B cell (primary cell): Measurements from ENCODE around the gene LSS.

Experiments
- CTCF ChIP-seq: fragments of 200-600 bp; IDR thresholded peaks from one replicate; pipeline ENCODE4 v1.8.0; 2022; ENCODE audit warnings: antibody characterized with exemption, mild to moderate bottlenecking
- EZH2 ChIP-seq: IDR thresholded peaks from 2 replicates; pipeline ENCODE4 v1.6.1; 2012; ENCODE audit warnings: borderline replicate concordance, low read depth, mild to moderate bottlenecking, moderate library complexity, low read length; ENCODE audit not compliant: insufficient read depth, poor library complexity, severe bottlenecking

- TF ChIP-seq EZH2 (no peak), CTCF (no peak)
Measured at GRCh38 chr21:46221664-46222435, 6.7 kb downstream of the LSS start.
